Neuronal stem cell (in vitro differentiated cells): ENCODE results near the gene ACO2.

Experiments used
- DNase-seq: peaks from one replicate; pipeline ENCODE4 v3.0.0-alpha.2; 2013; ENCODE audit warnings: low spot score
- H2AFZ ChIP-seq: one replicate; pipeline ENCODE4 v1.6.1; 2013; ENCODE audit warnings: mild to moderate bottlenecking, low read length, inconsistent platforms
- H2AK5ac ChIP-seq: 2 replicates; pipeline ENCODE4 v1.6.1; 2013; ENCODE audit warnings: low read depth, mild to moderate bottlenecking, inconsistent platforms, low read length, moderate library complexity, mixed read lengths
- H2BK120ac ChIP-seq: 2 replicates; pipeline ENCODE4 v1.6.1; 2013; ENCODE audit warnings: low read depth, mild to moderate bottlenecking, inconsistent platforms, low read length, moderate library complexity, mixed read lengths
- H2BK12ac ChIP-seq: one replicate; pipeline ENCODE4 v1.6.1; 2013; ENCODE audit warnings: low read length, inconsistent platforms
- H2BK15ac ChIP-seq: 2 replicates; pipeline ENCODE4 v1.6.1; 2013; ENCODE audit warnings: mild to moderate bottlenecking, low read length, inconsistent platforms, mixed read lengths
- H2BK5ac ChIP-seq: one replicate; pipeline ENCODE4 v1.6.1; 2013; ENCODE audit warnings: inconsistent platforms, mild to moderate bottlenecking, low read length, moderate library complexity
- H3K14ac ChIP-seq: one replicate; pipeline ENCODE4 v1.6.1; 2013; ENCODE audit warnings: low read length, inconsistent platforms
- H3K18ac ChIP-seq: 2 replicates; pipeline ENCODE4 v1.6.1; 2013; ENCODE audit warnings: low read length, inconsistent platforms
- H3K23ac ChIP-seq: 2 replicates; pipeline ENCODE4 v1.6.1; 2013; ENCODE audit warnings: low read depth, mild to moderate bottlenecking, mixed read lengths, low read length, inconsistent platforms; ENCODE audit not compliant: poor library complexity
- H3K27ac ChIP-seq: replicated peaks from 3 replicates; pipeline ENCODE4 v1.5.1; 2013; ENCODE audit warnings: low read length, inconsistent platforms
- H3K27me3 ChIP-seq, 3 experiments: 2 replicates each; pipeline ENCODE4 v1.6.1; 2013; ENCODE audit warnings: low read length in 3 of 3, mild to moderate bottlenecking in 2 of 3, inconsistent platforms in 1 of 3, low read depth in 1 of 3, mixed read lengths in 1 of 3, moderate library complexity in 1 of 3; ENCODE audit not compliant: control insufficient read depth in 3 of 3, insufficient read depth in 3 of 3
- H3K36me3 ChIP-seq, 2 donors: replicated peaks in 1 of 2; 2 replicates each; pipeline ENCODE4 v1.6.1; 2013; ENCODE audit warnings: low read length in 2 of 2; ENCODE audit not compliant: control insufficient read depth in 2 of 2, insufficient read depth in 2 of 2
- H3K4ac ChIP-seq: 2 replicates; pipeline ENCODE4 v1.6.1; 2013; ENCODE audit warnings: inconsistent platforms, mild to moderate bottlenecking, low read length, moderate library complexity
- H3K4me1 ChIP-seq, 2 donors: 1 replicate in 1 of 2; 2 replicates in 1 of 2; pipeline ENCODE4 v1.6.1; 2013; ENCODE audit warnings: low read length in 2 of 2, low read depth in 1 of 2; ENCODE audit not compliant: control insufficient read depth in 2 of 2, insufficient read depth in 1 of 2
- H3K4me2 ChIP-seq: one replicate; pipeline ENCODE4 v1.6.1; 2013; ENCODE audit warnings: mild to moderate bottlenecking, low read length, inconsistent platforms; ENCODE audit not compliant: insufficient read depth, poor library complexity, severe bottlenecking
- H3K4me3 ChIP-seq, 2 donors: 2 replicates each; pipeline ENCODE4 v1.5.1; 2013; ENCODE audit warnings: low read length in 2 of 2, mild to moderate bottlenecking in 2 of 2, inconsistent platforms in 1 of 2, moderate library complexity in 1 of 2
- H3K79me1 ChIP-seq: one replicate; pipeline ENCODE4 v1.6.1; 2013; ENCODE audit warnings: low read depth, mild to moderate bottlenecking, inconsistent platforms, low read length, moderate library complexity
- H3K9ac ChIP-seq: one replicate; pipeline ENCODE4 v1.6.1; 2013; ENCODE audit warnings: mild to moderate bottlenecking, low read depth, low read length, inconsistent platforms; ENCODE audit not compliant: poor library complexity
- H3K9me3 ChIP-seq, 2 donors: replicated peaks in 1 of 2; 2 replicates each; pipeline versions ENCODE3 to v1.6.1; 2013; ENCODE audit warnings: low read length in 2 of 2, mild to moderate bottlenecking in 2 of 2, inconsistent platforms in 1 of 2, low read depth in 1 of 2, mixed read lengths in 1 of 2, moderate library complexity in 1 of 2; ENCODE audit not compliant: control insufficient read depth in 2 of 2, insufficient read depth in 1 of 2
- H4K8ac ChIP-seq: one replicate; pipeline ENCODE4 v1.6.1; 2013; ENCODE audit warnings: low read depth, mild to moderate bottlenecking, inconsistent platforms, low read length, moderate library complexity
- H4K91ac ChIP-seq: one replicate; pipeline ENCODE4 v1.6.1; 2013; ENCODE audit warnings: low read length, low read depth, mild to moderate bottlenecking, inconsistent platforms; ENCODE audit not compliant: poor library complexity
- WGBS, 2 donors: extraction: QIAGEN DNeasy Blood & Tissue Kit; methylation state at CpG; one replicate each; pipeline ENCODE4 v1.1.7; 2013; ENCODE audit warnings: missing lambda C conversion rate in 2 of 2, mixed read lengths in 1 of 2; ENCODE audit not compliant: insufficient read length in 2 of 2, insufficient replicate concordance in 1 of 2; ENCODE audit errors: extremely low coverage in 2 of 2; 5-methylcytosine and 5-hydroxymethylcytosine counted together

Gene ACO2

DNA sequence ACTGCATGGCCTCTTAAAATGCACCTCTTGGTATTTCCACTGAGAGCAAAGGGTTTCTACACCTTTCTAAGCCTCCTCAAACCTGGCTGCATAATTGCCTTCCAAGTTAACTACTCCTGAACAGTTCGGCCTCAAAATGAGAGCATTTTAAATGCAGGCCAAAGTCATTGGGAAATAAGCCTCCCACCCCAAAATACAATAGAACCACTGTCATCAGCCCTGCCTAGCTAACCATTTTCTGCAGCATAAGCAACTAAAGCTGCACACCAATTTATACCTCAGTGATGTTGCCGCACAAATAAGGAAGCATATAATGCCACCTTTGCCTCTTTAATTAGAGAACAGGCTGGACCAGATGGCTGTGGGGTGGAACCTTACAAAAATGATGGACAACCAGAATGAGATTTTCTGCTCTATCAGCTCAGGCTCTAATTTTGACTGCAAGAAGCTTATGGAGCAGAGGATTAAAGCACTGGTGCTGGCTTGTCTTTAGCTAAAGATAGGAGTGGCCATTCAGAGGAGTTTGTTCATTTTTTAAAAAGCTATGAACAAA is 26.6 kb upstream of the ACO2 start:
- no peak overlapping the region for H3K27ac ChIP-seq
- peaks cover 0 to 1% of the 10 kb centered on the region in 2 donors for H3K4me1 ChIP-seq
- no peak overlapping the region for H3K23ac ChIP-seq
- H3K14ac ChIP-seq, result no peak overlapping the region
- H3K79me1 ChIP-seq, result peaks cover 6% of the 10 kb centered on the region
- no peak overlapping the region for H3K4ac ChIP-seq
- DNase-seq, result no peak
- H3K4me2 ChIP-seq, result no peak overlapping the region
- no peak overlapping the region for H2BK120ac ChIP-seq
- no peak overlapping the region for H2AK5ac ChIP-seq
- H2BK12ac ChIP-seq, result no peak overlapping the region
- no CpG with 5 or more reads among the region's 2 CpGs for WGBS, 2 donors
- no peak overlapping the region for H3K4me3 ChIP-seq
- no peak overlapping the region for H3K18ac ChIP-seq
- H3K9ac ChIP-seq, result no peak overlapping the region
- no peak overlapping the region for H2BK5ac ChIP-seq
- no peak overlapping the region for H2AFZ ChIP-seq
- H4K8ac ChIP-seq, result no peak overlapping the region
- H2BK15ac ChIP-seq, result no peak overlapping the region
- H3K27me3 ChIP-seq, result no peaks in the 10 kb centered on the region
- H3K9me3 ChIP-seq, result no peaks in the 10 kb centered on the region
- H4K91ac ChIP-seq, result no peak overlapping the region
- peaks cover 13 to 60% of the 10 kb centered on the region in 2 donors for H3K36me3 ChIP-seq

DNA sequence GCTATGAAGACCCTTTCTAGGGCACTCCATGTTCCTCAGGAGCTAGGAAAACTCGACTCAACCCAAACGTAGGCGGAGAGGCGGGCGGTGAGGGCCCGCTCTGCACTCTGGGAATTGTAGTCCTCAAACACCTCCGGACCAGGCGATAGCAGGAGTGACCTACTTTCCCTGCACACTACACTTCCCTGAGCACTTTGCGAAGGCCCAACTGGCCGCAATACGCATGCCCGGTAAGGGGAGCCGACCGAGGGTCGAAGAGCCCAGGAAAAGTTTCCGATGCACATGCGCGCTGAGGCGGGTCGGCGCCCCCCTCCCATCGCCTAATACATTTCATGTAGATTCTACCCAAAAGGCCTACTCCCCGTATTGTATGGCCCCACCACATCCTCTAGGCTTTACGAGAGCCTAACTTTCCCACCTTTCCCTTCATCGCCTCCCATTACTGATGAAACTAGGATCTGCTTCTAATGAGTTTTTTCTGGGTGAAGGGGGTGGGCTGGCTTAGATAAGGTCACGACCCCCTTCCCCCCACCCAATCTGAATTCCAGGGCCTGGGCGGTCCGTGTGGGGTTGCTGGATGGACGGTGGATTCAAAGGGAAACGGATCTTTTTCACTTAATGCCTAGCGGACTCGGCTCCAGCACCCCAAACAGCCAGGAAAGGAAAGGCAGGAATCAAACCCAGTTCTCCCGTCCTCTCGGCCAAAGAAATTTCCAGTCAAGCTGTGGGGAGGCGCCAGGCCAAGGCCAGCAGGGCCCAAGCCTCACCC is 24.4 kb upstream of the ACO2 start:
- H3K27me3 ChIP-seq, result no peaks in the 10 kb centered on the region
- no peak overlapping the region for H4K8ac ChIP-seq
- no peak overlapping the region for H4K91ac ChIP-seq
- H3K18ac ChIP-seq, result peak overlapping the region; percentile 0
- DNase-seq, result peak; percentile 98
- H2BK12ac ChIP-seq, result no peak overlapping the region
- WGBS, 2 donors, result no CpG with 5 or more reads among the region's 35 CpGs
- peak overlapping the region; percentile 85 for H3K27ac ChIP-seq
- no peak overlapping the region for H3K4ac ChIP-seq
- peak overlapping the region; percentile 52 for H3K23ac ChIP-seq
- H3K36me3 ChIP-seq, result peaks cover 6 to 41% of the 10 kb centered on the region in 2 donors
- H3K14ac ChIP-seq, result no peak overlapping the region
- H2AK5ac ChIP-seq, result peak overlapping the region; percentile 5
- H2BK120ac ChIP-seq, result no peak overlapping the region
- H2BK15ac ChIP-seq, result no peak overlapping the region
- no peaks in the 10 kb centered on the region for H3K9me3 ChIP-seq
- H2BK5ac ChIP-seq, result no peak overlapping the region
- peak overlapping the region; percentile 87 to 98 for H3K4me3 ChIP-seq
- peak overlapping the region; percentile 65 for H2AFZ ChIP-seq
- H3K79me1 ChIP-seq, result peaks cover 3% of the 10 kb centered on the region
- peak overlapping the region; percentile 88 for H3K9ac ChIP-seq
- H3K4me2 ChIP-seq, result peak overlapping the region; percentile 90
- H3K4me1 ChIP-seq, result peaks cover 5% of the 10 kb centered on the region in 2 donors

DNA sequence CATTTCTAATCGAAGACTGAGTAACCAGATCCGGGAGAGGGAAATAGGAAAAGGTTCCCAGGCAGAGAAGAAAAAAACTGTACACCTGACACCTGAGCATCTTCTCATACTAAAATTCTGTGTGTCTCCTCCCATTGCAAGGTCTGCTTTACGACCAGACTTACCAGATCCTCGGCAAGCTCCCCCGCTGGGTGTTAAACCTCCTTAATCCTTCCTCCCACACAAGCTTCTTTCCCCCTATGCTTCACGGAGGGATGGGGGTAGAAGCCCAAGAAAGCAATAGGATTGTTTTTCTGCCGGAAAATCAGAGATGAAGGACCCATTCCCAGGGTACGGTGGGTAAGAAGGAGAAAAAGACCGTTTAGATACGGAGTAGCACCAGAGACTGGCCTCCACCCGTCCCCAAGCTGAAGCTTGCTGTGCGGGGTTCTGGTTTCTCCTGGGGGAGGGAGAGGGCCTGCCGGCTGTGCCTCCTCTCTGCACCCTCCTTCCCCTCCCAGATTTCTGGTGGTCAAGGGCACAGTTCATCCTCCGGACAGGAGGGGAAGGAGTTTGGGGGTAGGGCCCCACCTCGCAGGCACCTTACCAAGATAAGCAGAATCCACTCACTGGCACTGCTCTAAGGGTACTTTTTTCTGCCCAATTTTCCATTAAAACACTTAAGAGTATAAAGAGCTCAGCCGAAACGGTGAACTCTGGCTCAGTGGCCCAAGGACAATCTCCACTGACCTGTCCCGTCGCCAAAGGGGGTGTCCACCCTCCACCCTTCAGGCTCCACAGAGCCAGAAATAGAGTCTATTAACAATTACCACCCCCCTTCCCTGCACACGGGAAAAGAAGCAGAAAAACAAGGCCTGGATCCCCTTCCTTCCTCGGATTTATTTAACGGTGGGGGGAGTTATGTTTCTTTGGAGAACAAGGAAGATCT is 23.5 kb upstream of the ACO2 start:
- no peak overlapping the region for H3K14ac ChIP-seq
- H3K4ac ChIP-seq, result no peak overlapping the region
- H3K79me1 ChIP-seq, result peaks cover 3% of the 10 kb centered on the region
- H2AK5ac ChIP-seq, result peak overlapping the region; percentile 20
- H3K36me3 ChIP-seq, result peaks cover 6 to 34% of the 10 kb centered on the region in 2 donors
- peak overlapping the region; percentile 89 for H3K9ac ChIP-seq
- H3K27ac ChIP-seq, result peak overlapping the region; percentile 85
- no peak overlapping the region for H4K91ac ChIP-seq
- WGBS, 2 donors, result no CpG with 5 or more reads among the region's 22 CpGs
- peak overlapping the region; percentile 78 for H3K18ac ChIP-seq
- no peak overlapping the region for H2BK120ac ChIP-seq
- no peak overlapping the region for H3K23ac ChIP-seq
- no peak overlapping the region for H4K8ac ChIP-seq
- H2BK5ac ChIP-seq, result peak overlapping the region; percentile 80
- peaks cover 5% of the 10 kb centered on the region in 2 donors for H3K4me1 ChIP-seq
- no peak overlapping the region for H2AFZ ChIP-seq
- H2BK15ac ChIP-seq, result no peak overlapping the region
- H3K4me2 ChIP-seq, result peak overlapping the region; percentile 72
- H3K4me3 ChIP-seq, result peak overlapping the region; percentile 87 to 98
- DNase-seq, result peak; percentile 71
- no peak overlapping the region for H2BK12ac ChIP-seq
- no peaks in the 10 kb centered on the region for H3K27me3 ChIP-seq
- H3K9me3 ChIP-seq, result no peaks in the 10 kb centered on the region
